ENCODE measurements around the gene ASF1B. TPM values are rescaled to one million over a fixed set of nuclear protein-coding genes. Genes with fewer than 3 reads are reported as not detected.

Gene ASF1B
- total RNA-seq, 1 donor from 2014 or later = 16.4 TPM

GRCh38 chr19:14102102-14102696, 34.2 kb downstream of the ASF1B start:
- Histone ChIP-seq H3K4me2 (no peak overlapping the region), H3K4me3 (no peak overlapping the region), H3K27me3 (no peaks in the 10 kb centered on the region), H3K9me3 (ENCODE audit: low read depth) (no peaks in the 10 kb centered on the region), H3K9ac (no peak overlapping the region), H3K27ac (no peak overlapping the region), H3K79me2 (ENCODE audit: low read depth) (no peaks in the 10 kb centered on the region), H3K36me3 (no peaks in the 10 kb centered on the region), H2AFZ (replicated peaks) (no peak overlapping the region), H3K4me1 (no peaks in the 10 kb centered on the region), H4K20me1 (ENCODE audit: low read depth) (peaks cover 3% of the 10 kb centered on the region), H3F3A (ENCODE audit: low read depth) (no peaks in the 10 kb centered on the region)
- no peak for DNase-seq (ENCODE audit: low spot score)
- no peak overlapping the region for H3K4me3 Mint-ChIP-seq
- H3K9me3 Mint-ChIP-seq = no peaks in the 10 kb centered on the region
- no peak for TF ChIP-seq EZH2phosphoT487 (IDR thresholded peaks at IDR 0.05)
- TF ChIP-seq, protein P1, sequence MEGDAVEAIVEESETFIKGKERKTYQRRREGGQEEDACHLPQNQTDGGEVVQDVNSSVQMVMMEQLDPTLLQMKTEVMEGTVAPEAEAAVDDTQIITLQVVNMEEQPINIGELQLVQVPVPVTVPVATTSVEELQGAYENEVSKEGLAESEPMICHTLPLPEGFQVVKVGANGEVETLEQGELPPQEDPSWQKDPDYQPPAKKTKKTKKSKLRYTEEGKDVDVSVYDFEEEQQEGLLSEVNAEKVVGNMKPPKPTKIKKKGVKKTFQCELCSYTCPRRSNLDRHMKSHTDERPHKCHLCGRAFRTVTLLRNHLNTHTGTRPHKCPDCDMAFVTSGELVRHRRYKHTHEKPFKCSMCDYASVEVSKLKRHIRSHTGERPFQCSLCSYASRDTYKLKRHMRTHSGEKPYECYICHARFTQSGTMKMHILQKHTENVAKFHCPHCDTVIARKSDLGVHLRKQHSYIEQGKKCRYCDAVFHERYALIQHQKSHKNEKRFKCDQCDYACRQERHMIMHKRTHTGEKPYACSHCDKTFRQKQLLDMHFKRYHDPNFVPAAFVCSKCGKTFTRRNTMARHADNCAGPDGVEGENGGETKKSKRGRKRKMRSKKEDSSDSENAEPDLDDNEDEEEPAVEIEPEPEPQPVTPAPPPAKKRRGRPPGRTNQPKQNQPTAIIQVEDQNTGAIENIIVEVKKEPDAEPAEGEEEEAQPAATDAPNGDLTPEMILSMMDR (IDR thresholded peaks at IDR 0.05) = no peak
- TF ChIP-seq EZH2 (IDR thresholded peaks at IDR 0.05) = no peak
- H3K27me3 Mint-ChIP-seq (ENCODE audit: insufficient read depth, low read depth) = no peaks in the 10 kb centered on the region
- no peak overlapping the region for H3K27ac Mint-ChIP-seq
- no peaks in the 10 kb centered on the region for H3K4me1 Mint-ChIP-seq
- H3K36me3 Mint-ChIP-seq = peaks cover 14% of the 10 kb centered on the region

DNA sequence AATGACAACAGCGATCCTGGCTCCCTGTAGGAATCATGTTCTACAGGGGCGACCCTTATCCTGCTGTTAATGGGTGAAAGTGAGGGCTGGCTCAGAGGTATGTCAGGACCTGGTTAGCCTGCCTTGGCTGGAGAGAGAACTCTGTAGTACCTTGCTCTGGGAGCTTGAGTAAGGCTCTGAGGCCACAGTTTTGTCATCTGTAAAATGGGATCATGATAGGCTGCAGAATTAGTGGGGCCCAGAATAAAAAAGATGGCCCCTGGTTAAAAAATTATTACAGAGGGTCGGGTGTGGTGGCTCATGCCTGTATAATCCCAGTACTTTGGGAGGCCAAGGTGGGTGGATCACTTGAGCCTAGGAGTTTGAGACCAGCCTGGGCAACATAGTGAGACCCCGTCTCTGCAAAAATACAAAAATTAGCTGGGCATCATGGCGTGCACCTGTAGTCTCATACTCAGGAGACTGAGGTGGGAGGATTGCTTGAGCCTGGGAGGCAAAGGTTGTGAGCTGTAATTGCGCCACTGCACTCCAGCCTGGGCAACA, 35.3 kb downstream of the ASF1B start:
- Histone ChIP-seq H4K20me1 (ENCODE audit: low read depth) (peaks cover 3% of the 10 kb centered on the region), H3K4me1 (no peaks in the 10 kb centered on the region), H3K27ac (no peak overlapping the region), H3K79me2 (ENCODE audit: low read depth) (no peaks in the 10 kb centered on the region), H3K4me3 (no peak overlapping the region), H3K9ac (no peak overlapping the region), H2AFZ (replicated peaks) (no peak overlapping the region), H3K9me3 (ENCODE audit: low read depth) (no peaks in the 10 kb centered on the region), H3K4me2 (no peak overlapping the region), H3K27me3 (no peaks in the 10 kb centered on the region), H3K36me3 (no peaks in the 10 kb centered on the region), H3F3A (ENCODE audit: low read depth) (no peaks in the 10 kb centered on the region)
- no peaks in the 10 kb centered on the region for H3K4me1 Mint-ChIP-seq
- no peak overlapping the region for H3K4me3 Mint-ChIP-seq
- TF ChIP-seq EZH2 (IDR thresholded peaks at IDR 0.05) = no peak
- TF ChIP-seq, protein P1 (IDR thresholded peaks at IDR 0.05) = no peak
- no peak for TF ChIP-seq EZH2phosphoT487 (IDR thresholded peaks at IDR 0.05)
- peaks cover 19% of the 10 kb centered on the region for H3K36me3 Mint-ChIP-seq
- DNase-seq (ENCODE audit: low spot score) = no peak
- H3K27me3 Mint-ChIP-seq (ENCODE audit: insufficient read depth, low read depth) = peaks cover 2% of the 10 kb centered on the region
- H3K9me3 Mint-ChIP-seq = no peaks in the 10 kb centered on the region
- no peak overlapping the region for H3K27ac Mint-ChIP-seq

DNA sequence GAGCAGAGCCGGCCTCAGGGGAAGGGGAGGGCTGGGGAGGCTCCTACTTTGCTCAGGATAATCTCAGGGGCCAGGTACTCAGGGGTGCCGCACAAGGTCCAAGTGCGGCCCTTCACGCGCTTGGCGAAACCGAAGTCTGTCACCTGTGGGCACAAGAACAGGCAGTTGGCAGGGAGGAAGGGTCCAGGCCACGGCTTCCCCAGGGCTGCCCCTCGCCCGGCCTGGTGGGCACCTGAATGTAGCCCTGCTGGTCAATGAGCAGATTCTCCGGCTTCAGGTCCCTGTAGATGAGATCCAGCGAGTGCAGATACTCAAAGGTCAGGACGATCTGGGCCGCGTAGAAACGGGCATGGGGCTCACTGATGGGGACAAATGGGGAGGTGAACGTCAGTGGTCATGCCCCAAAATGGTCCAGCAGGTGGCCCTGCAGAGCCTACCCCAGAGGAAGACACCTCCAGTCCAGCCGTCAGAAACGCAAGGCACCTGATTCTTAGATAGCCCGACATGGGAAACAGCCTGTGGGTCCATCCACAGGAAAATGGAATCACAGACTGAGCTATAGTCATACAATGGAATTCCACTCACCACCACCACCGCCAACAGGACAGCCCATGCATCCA, 38.7 kb downstream of the ASF1B start:
- DNase-seq (ENCODE audit: low spot score) = no peak
- Histone ChIP-seq H3K9me3 (ENCODE audit: low read depth) (peaks cover 7% of the 10 kb centered on the region), H2AFZ (replicated peaks) (no peak overlapping the region), H3K4me1 (no peaks in the 10 kb centered on the region), H3K4me3 (no peak overlapping the region), H3K36me3 (no peaks in the 10 kb centered on the region), H4K20me1 (ENCODE audit: low read depth) (peaks cover 3% of the 10 kb centered on the region), H3K79me2 (ENCODE audit: low read depth) (no peaks in the 10 kb centered on the region), H3K27me3 (no peaks in the 10 kb centered on the region), H3K4me2 (no peak overlapping the region), H3F3A (ENCODE audit: low read depth) (peaks cover 4% of the 10 kb centered on the region), H3K27ac (no peak overlapping the region), H3K9ac (no peak overlapping the region)
- Mint-ChIP-seq H3K9me3 (peaks cover 17% of the 10 kb centered on the region), H3K27me3 (ENCODE audit: insufficient read depth, low read depth) (peaks cover 2% of the 10 kb centered on the region), H3K27ac (no peak overlapping the region), H3K4me1 (peaks cover 3% of the 10 kb centered on the region), H3K36me3 (peaks cover 30% of the 10 kb centered on the region), H3K4me3 (no peak overlapping the region)
- TF ChIP-seq, protein P1 (IDR thresholded peaks at IDR 0.05) = peak; percentile 32
- TF ChIP-seq EZH2phosphoT487 (IDR thresholded peaks at IDR 0.05) (no peak), EZH2 (IDR thresholded peaks at IDR 0.05) (no peak)
